Adrenal gland (tissue), 5 donors: Measurements from ENCODE around the gene BABAM2.

ENCODE experiments used
- CTCF ChIP-seq, 6 experiments: fragments of 450-650 bp in 4 of 6; fragments of 200-600 bp in 2 of 6; sonication (generic) in 1 of 6; IDR thresholded peaks; 1 replicate in 5 of 6; 2 replicates in 1 of 6; pipeline versions ENCODE4 v1.5.1 to v1.8.0; 2016 to 2021; ENCODE audit warnings: antibody characterized with exemption in 6 of 6, mild to moderate bottlenecking in 2 of 6, moderate library complexity in 1 of 6
- POLR2A ChIP-seq, 2 donors: fragments of 450-650 bp; IDR thresholded peaks; one replicate each; pipeline ENCODE4 v1.6.1; 2017; ENCODE audit warnings: antibody characterized with exemption in 2 of 2, mild to moderate bottlenecking in 2 of 2, moderate library complexity in 1 of 2
- donor health status: DM: no; HTN: no; CAD: no.

GRCh38 chr2:28054916-28055315, 164.4 kb downstream of the BABAM2 start:
- TF ChIP-seq CTCF (IDR thresholded peaks at IDR 0.05) = no peak
- no peak for TF ChIP-seq POLR2A (IDR thresholded peaks at IDR 0.05)
